HepG2 (cell line): Measurements from ENCODE around the gene SMYD1. TPM values are rescaled to one million over a fixed set of nuclear protein-coding genes. Genes with fewer than 3 reads are reported as not detected.

Experiments
- AGO1 ChIP-seq: fragments of 200-400 bp; formaldehyde crosslinking; IDR thresholded peaks from 2 replicates; pipeline ENCODE4 v1.6.1; 2017; ENCODE audit warnings: mild to moderate bottlenecking, low read depth, low read length, moderate library complexity; ENCODE audit not compliant: poor library complexity, severe bottlenecking
- FIP1L1 ChIP-seq: fragments of 200-400 bp; formaldehyde crosslinking; IDR thresholded peaks from 2 replicates; pipeline ENCODE4 v1.6.1; 2018; ENCODE audit warnings: low read depth, mild to moderate bottlenecking, low read length, moderate library complexity, borderline replicate concordance; ENCODE audit not compliant: insufficient read depth
- HNRNPH1 ChIP-seq: fragments of 200-400 bp; formaldehyde crosslinking; optimal IDR thresholded peaks from 2 replicates; pipeline ENCODE3; 2017; ENCODE audit warnings: mild to moderate bottlenecking, low read depth, low read length
- KDM1A ChIP-seq: IDR thresholded peaks from 2 replicates; pipeline ENCODE4 v1.6.1; 2016; ENCODE audit warnings: missing compliant biosample characterization
- POLR2G ChIP-seq: fragments of 200-400 bp; formaldehyde crosslinking; IDR thresholded peaks from 2 replicates; pipeline ENCODE4 v1.6.1; 2018; ENCODE audit warnings: mild to moderate bottlenecking, low read depth, low read length, moderate library complexity
- RBFOX2 ChIP-seq: fragments of 200-400 bp; formaldehyde crosslinking; IDR thresholded peaks from 2 replicates; pipeline ENCODE4 v1.6.1; 2017; ENCODE audit warnings: low read depth, mild to moderate bottlenecking, low read length
- STAG1 ChIP-seq: sonication (generic); formaldehyde crosslinking; IDR thresholded peaks from 2 replicates; pipeline ENCODE4 v1.4.0; 2020; ENCODE audit warnings: missing genetic modification reagents
- TBL1XR1 ChIP-seq: fragments of 150-350 bp; IDR thresholded peaks from 2 replicates; pipeline ENCODE4 v1.6.1; 2014; ENCODE audit warnings: borderline replicate concordance, low read length; ENCODE audit not compliant: partially characterized antibody
- YEATS4 ChIP-seq: sonication (generic); formaldehyde crosslinking; IDR thresholded peaks from 2 replicates; pipeline ENCODE4 v1.4.0; 2020; ENCODE audit warnings: missing genetic modification reagents, borderline replicate concordance
- ZNF331 ChIP-seq: sonication (generic); formaldehyde crosslinking; IDR thresholded peaks from 2 replicates; pipeline ENCODE4 v1.4.0; 2020; ENCODE audit warnings: missing genetic modification reagents
- ZNF761 ChIP-seq: sonication (generic); formaldehyde crosslinking; conservative IDR thresholded peaks from 2 replicates; pipeline ENCODE4 v1.4.0; 2020; ENCODE audit warnings: mild to moderate bottlenecking, missing genetic modification reagents
- ZNF775 ChIP-seq: sonication (generic); formaldehyde crosslinking; IDR thresholded peaks from 2 replicates; pipeline ENCODE4 v1.4.0; 2020; ENCODE audit warnings: missing genetic modification reagents, mild to moderate bottlenecking, moderate library complexity, borderline replicate concordance
- ZNF816 ChIP-seq: sonication (generic); formaldehyde crosslinking; IDR thresholded peaks from 2 replicates; pipeline ENCODE4 v1.8.0; 2022; ENCODE audit warnings: missing genetic modification reagents, mild to moderate bottlenecking, borderline replicate concordance
- ZNF850 ChIP-seq: sonication (generic); formaldehyde crosslinking; conservative IDR thresholded peaks from 2 replicates; pipeline ENCODE4 v1.9.0; 2021; ENCODE audit warnings: mild to moderate bottlenecking, missing genetic modification reagents
- ZZZ3 ChIP-seq: sonication (generic); formaldehyde crosslinking; IDR thresholded peaks from 2 replicates; pipeline ENCODE4 v1.4.0; 2020; ENCODE audit warnings: missing genetic modification reagents, mild to moderate bottlenecking, borderline replicate concordance
- polyA plus RNA-seq, 8 experiments: library from polyadenylated mRNA; depleted of rRNA in 3 of 8; stranded (reverse) in 7 of 8; unstranded in 1 of 8; fragments of >200 nt; fragmentation: Illumina TruSeq in 4 of 8; extraction: Trizol in 4 of 8; gene quantifications; 2 replicates each; pipeline versions ENCODE4 v1.2.1 to v1.2.3, GENCODE V29; 2011 to 2016; ENCODE audit warnings: low read depth in 4 of 8, missing spikeins in 1 of 8, mixed read lengths in 1 of 8; ENCODE audit not compliant: insufficient read depth in 1 of 8
- total RNA-seq, 5 experiments: library from RNA; depleted of rRNA; stranded (reverse); fragments of >200 nt; fragmentation: Illumina TruSeq; extraction: Trizol; gene quantifications; 2 replicates each; pipeline ENCODE4 v1.2.3, GENCODE V29; 2016; ENCODE audit warnings: low read depth in 1 of 5
- TF ChIP-seq, protein P1 (sequence below): sonication (generic); formaldehyde crosslinking; IDR thresholded peaks from 2 replicates; pipeline ENCODE4 v1.4.0; 2020; ENCODE audit warnings: missing genetic modification reagents, borderline replicate concordance
- TF ChIP-seq, protein P2 (sequence below): sonication (generic); formaldehyde crosslinking; IDR thresholded peaks from 2 replicates; pipeline ENCODE4 v1.4.0; 2020; ENCODE audit warnings: mild to moderate bottlenecking, missing genetic modification reagents
- TF ChIP-seq, protein P3 (sequence below): sonication (generic); formaldehyde crosslinking; IDR thresholded peaks from 2 replicates; pipeline ENCODE4 v1.4.0; 2020; ENCODE audit warnings: missing genetic modification reagents
- TF ChIP-seq, protein P4 (sequence below): sonication (generic); formaldehyde crosslinking; IDR thresholded peaks from 2 replicates; pipeline ENCODE4 v1.5.0; 2020; ENCODE audit warnings: missing genetic modification reagents

SMYD1 gene
- total and polyA plus RNA-seq, 2 of the 13 experiments (the other 11 are each of a cell fraction or from before 2014, with no cell fraction given) = not detected

DNA sequence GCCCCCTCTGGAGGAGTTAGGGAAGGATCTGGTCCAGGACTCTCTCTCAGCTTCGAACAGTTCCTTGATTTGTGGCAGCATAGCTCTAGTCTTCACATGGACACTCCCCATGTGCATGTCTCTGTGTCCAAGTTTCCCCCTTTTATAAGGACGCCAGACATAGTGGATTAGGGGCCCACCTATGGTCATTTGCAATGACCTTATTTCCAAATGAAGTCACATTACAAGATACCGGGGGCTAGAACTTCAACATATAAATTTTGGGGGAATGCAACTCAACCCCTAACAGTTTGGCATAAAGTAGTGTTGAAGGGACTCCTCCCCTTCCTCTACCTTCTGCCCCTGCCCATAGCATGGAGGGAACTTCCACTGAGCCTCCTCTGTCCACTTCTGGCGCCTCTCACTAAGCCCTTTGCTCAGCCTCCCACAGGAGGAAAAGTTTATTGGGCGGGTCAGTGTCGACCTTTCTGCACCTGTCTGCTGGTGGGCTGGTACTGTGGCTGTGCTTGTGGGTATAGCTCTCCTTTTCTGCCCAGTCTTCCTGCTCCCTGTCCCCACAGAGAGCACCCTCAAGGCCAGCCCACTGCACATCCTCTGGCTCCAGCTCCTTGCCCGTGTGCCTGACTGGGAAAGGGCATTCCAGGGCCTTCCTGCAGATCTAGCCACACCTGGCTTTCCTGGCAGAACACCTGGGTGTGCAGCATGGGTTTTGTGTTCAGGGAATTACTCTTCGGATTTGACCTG is 54.7 kb downstream of the SMYD1 start (continued):
- TF ChIP-seq, protein P1, sequence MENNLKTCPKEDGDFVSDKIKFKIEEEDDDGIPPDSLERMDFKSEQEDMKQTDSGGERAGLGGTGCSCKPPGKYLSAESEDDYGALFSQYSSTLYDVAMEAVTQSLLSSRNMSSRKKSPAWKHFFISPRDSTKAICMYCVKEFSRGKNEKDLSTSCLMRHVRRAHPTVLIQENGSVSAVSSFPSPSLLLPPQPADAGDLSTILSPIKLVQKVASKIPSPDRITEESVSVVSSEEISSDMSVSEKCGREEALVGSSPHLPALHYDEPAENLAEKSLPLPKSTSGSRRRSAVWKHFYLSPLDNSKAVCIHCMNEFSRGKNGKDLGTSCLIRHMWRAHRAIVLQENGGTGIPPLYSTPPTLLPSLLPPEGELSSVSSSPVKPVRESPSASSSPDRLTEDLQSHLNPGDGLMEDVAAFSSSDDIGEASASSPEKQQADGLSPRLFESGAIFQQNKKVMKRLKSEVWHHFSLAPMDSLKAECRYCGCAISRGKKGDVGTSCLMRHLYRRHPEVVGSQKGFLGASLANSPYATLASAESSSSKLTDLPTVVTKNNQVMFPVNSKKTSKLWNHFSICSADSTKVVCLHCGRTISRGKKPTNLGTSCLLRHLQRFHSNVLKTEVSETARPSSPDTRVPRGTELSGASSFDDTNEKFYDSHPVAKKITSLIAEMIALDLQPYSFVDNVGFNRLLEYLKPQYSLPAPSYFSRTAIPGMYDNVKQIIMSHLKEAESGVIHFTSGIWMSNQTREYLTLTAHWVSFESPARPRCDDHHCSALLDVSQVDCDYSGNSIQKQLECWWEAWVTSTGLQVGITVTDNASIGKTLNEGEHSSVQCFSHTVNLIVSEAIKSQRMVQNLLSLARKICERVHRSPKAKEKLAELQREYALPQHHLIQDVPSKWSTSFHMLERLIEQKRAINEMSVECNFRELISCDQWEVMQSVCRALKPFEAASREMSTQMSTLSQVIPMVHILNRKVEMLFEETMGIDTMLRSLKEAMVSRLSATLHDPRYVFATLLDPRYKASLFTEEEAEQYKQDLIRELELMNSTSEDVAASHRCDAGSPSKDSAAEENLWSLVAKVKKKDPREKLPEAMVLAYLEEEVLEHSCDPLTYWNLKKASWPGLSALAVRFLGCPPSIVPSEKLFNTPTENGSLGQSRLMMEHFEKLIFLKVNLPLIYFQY (CRISPR knock-in tag) = peak; percentile 44; the same call in 1 of the 2 replicates
- TF ChIP-seq POLR2G (peak; percentile 98), FIP1L1 (peak; percentile 100), TBL1XR1 (no peak), ZNF331 (peak; percentile 61; the same call in 1 of the 2 replicates), ZNF775 (CRISPR knock-in tag) (0 out of 2 replicates have a peak, but pooled peaks have one; percentile 77), KDM1A (CRISPR knock-in tag) (no peak), ZNF816 (CRISPR knock-in tag) (peak; percentile 22; the same call in 1 of the 2 replicates), YEATS4 (CRISPR knock-in tag) (0 out of 2 replicates have a peak, but pooled peaks have one; percentile 26), RBFOX2 (peak; percentile 89), AGO1 (peak; percentile 100), HNRNPH1 (peak; percentile 53), ZNF850 (CRISPR knock-in tag) (0 out of 2 replicates have a peak, but pooled peaks have one; percentile 62), ZZZ3 (CRISPR knock-in tag) (no peak), STAG1 (no peak), ZNF761 (CRISPR knock-in tag) (0 out of 2 replicates have a peak, but pooled peaks have one; percentile 61)
- TF ChIP-seq, protein P2, sequence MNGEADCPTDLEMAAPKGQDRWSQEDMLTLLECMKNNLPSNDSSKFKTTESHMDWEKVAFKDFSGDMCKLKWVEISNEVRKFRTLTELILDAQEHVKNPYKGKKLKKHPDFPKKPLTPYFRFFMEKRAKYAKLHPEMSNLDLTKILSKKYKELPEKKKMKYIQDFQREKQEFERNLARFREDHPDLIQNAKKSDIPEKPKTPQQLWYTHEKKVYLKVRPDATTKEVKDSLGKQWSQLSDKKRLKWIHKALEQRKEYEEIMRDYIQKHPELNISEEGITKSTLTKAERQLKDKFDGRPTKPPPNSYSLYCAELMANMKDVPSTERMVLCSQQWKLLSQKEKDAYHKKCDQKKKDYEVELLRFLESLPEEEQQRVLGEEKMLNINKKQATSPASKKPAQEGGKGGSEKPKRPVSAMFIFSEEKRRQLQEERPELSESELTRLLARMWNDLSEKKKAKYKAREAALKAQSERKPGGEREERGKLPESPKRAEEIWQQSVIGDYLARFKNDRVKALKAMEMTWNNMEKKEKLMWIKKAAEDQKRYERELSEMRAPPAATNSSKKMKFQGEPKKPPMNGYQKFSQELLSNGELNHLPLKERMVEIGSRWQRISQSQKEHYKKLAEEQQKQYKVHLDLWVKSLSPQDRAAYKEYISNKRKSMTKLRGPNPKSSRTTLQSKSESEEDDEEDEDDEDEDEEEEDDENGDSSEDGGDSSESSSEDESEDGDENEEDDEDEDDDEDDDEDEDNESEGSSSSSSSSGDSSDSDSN (CRISPR knock-in tag) = peak; percentile 44; the same call in 1 of the 2 replicates
- TF ChIP-seq, protein P3, sequence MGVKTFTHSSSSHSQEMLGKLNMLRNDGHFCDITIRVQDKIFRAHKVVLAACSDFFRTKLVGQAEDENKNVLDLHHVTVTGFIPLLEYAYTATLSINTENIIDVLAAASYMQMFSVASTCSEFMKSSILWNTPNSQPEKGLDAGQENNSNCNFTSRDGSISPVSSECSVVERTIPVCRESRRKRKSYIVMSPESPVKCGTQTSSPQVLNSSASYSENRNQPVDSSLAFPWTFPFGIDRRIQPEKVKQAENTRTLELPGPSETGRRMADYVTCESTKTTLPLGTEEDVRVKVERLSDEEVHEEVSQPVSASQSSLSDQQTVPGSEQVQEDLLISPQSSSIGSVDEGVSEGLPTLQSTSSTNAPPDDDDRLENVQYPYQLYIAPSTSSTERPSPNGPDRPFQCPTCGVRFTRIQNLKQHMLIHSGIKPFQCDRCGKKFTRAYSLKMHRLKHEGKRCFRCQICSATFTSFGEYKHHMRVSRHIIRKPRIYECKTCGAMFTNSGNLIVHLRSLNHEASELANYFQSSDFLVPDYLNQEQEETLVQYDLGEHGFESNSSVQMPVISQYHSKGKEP (CRISPR knock-in tag) = no peak
- TF ChIP-seq, protein P4, sequence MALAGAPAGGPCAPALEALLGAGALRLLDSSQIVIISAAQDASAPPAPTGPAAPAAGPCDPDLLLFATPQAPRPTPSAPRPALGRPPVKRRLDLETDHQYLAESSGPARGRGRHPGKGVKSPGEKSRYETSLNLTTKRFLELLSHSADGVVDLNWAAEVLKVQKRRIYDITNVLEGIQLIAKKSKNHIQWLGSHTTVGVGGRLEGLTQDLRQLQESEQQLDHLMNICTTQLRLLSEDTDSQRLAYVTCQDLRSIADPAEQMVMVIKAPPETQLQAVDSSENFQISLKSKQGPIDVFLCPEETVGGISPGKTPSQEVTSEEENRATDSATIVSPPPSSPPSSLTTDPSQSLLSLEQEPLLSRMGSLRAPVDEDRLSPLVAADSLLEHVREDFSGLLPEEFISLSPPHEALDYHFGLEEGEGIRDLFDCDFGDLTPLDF (CRISPR knock-in tag) = peak; percentile 29; the same call in 1 of the 2 replicates
